Measurements from ENCODE around the gene LBR. TPM values are rescaled to one million over a fixed set of nuclear protein-coding genes. Genes with fewer than 3 reads are reported as not detected.

The LBR gene
- total and polyA plus RNA-seq, 11 donors = 4.3 to 37.8 (median 8.2) TPM

GRCh38 chr1:225425201-225425786 is 2.5 kb downstream of the LBR start:
- intact Hi-C loops (cut with DNase I) = no loop called here
- Histone ChIP-seq H3K27ac (peak overlapping the region in 2 of 12 donors; percentile 97), H3K4me3 (peak overlapping the region in 1 of 12 donors; percentile 97), H3K27me3 (no peaks in the 10 kb centered on the region), H3K36me3 (peaks cover 0 to 28% (median 9%) of the 10 kb centered on the region in 9 donors), H3K4me1 (peaks cover 0 to 68% (median 20%) of the 10 kb centered on the region in 12 donors), H3K9me3 (no peaks in the 10 kb centered on the region)
- no peak for TF ChIP-seq POLR2A (IDR thresholded peaks at IDR 0.05)
- no peak for TF ChIP-seq CTCF (IDR thresholded peaks at IDR 0.05)
- ATAC-seq = no peak
- DNase-seq = no peak
- WGBS, 4 donors = 60 to 75% (median 71%) methylated on average over 5 of the region's 5 CpGs

- H3K27ac ChIP-seq = peak overlapping the region in 1 of 12 donors; percentile 97
- 83 to 88% (median 85%) methylated on average over 6 of the region's 6 CpGs for WGBS, 4 donors
Observed at GRCh38 chr1:225424562-225425200, 3.2 kb downstream of the LBR start.

GRCh38 chr1:225423518-225423855 is 4.4 kb downstream of the LBR start:
- DNase-seq = no peak
- H3K4me1 ChIP-seq = peaks cover 0 to 58% (median 17%) of the 10 kb centered on the region in 12 donors
- TF ChIP-seq CTCF (IDR thresholded peaks at IDR 0.05) = no peak
- TF ChIP-seq POLR2A (IDR thresholded peaks at IDR 0.05) = no peak
- intact Hi-C loops (cut with DNase I) = no loop called here
- H3K9me3 ChIP-seq = no peaks in the 10 kb centered on the region
- H3K4me3 ChIP-seq = no peak overlapping the region
- H3K27ac ChIP-seq = peak overlapping the region in 1 of 12 donors; percentile 97
- no peaks in the 10 kb centered on the region for H3K27me3 ChIP-seq
- peaks cover 0 to 45% (median 23%) of the 10 kb centered on the region in 9 donors for H3K36me3 ChIP-seq
- no peak for ATAC-seq
- WGBS, 4 donors = 60 to 74% (median 66%) methylated on average over 2 of the region's 2 CpGs

More at GRCh38 chr1:225424562-225425200, 3.2 kb downstream of the LBR start:
- DNase-seq (no peak), ATAC-seq (no peak)
- peak overlapping the region in 1 of 12 donors; percentile 13 for H3K4me3 ChIP-seq
- intact Hi-C loops (cut with DNase I) = no loop called here
- TF ChIP-seq CTCF (IDR thresholded peaks at IDR 0.05) (no peak), POLR2A (IDR thresholded peaks at IDR 0.05) (no peak)
- H3K36me3 ChIP-seq = peaks cover 0 to 33% (median 11%) of the 10 kb centered on the region in 9 donors
- no peaks in the 10 kb centered on the region for H3K27me3 ChIP-seq
- no peaks in the 10 kb centered on the region for H3K9me3 ChIP-seq
- H3K4me1 ChIP-seq = peaks cover 0 to 68% (median 20%) of the 10 kb centered on the region in 12 donors

GRCh38 chr1:225422795-225423517 is 4.9 kb downstream of the LBR start:
- intact Hi-C loops (cut with DNase I) = no loop called here
- Histone ChIP-seq H3K36me3 (peaks cover 0 to 50% (median 28%) of the 10 kb centered on the region in 9 donors), H3K9me3 (no peaks in the 10 kb centered on the region), H3K27me3 (no peaks in the 10 kb centered on the region), H3K27ac (peak overlapping the region in 2 of 12 donors; percentile 47 to 97), H3K4me3 (no peak overlapping the region), H3K4me1 (peaks cover 0 to 58% (median 16%) of the 10 kb centered on the region in 12 donors)
- no peak for DNase-seq
- WGBS, 4 donors = 73 to 80% (median 79%) methylated on average over 7 of the region's 7 CpGs
- no peak for ATAC-seq
- TF ChIP-seq CTCF (IDR thresholded peaks at IDR 0.05) (no peak), POLR2A (IDR thresholded peaks at IDR 0.05) (no peak)

Data from heart left ventricle (tissue), 16 donors.